HepG2 (cell line): ENCODE measurements around the gene PCSK6. TPM values are rescaled to one million over a fixed set of nuclear protein-coding genes. Genes with fewer than 3 reads are reported as not detected.

ENCODE experiments used
- DPF2 ChIP-seq: sonication (generic); formaldehyde crosslinking; IDR thresholded peaks from 2 replicates; pipeline ENCODE4 v1.4.0; 2020; ENCODE audit warnings: mild to moderate bottlenecking, low read depth, missing genetic modification reagents, borderline replicate concordance
- GFI1 ChIP-seq: sonication (generic); formaldehyde crosslinking; IDR thresholded peaks from 2 replicates; pipeline ENCODE4 v1.5.0; 2020; ENCODE audit warnings: missing genetic modification reagents, mild to moderate bottlenecking, borderline replicate concordance
- HNRNPLL ChIP-seq: fragments of 200-400 bp; formaldehyde crosslinking; IDR thresholded peaks from 2 replicates; pipeline ENCODE4 v1.6.1; 2017; ENCODE audit warnings: mild to moderate bottlenecking, low read depth, low read length; ENCODE audit not compliant: poor library complexity, severe bottlenecking
- KDM2A ChIP-seq: sonication (generic); formaldehyde crosslinking; IDR thresholded peaks from 2 replicates; pipeline ENCODE4 v1.4.0; 2020; ENCODE audit warnings: low read depth, missing genetic modification reagents, borderline replicate concordance
- NCOA1 ChIP-seq: sonication (generic); formaldehyde crosslinking; IDR thresholded peaks from 2 replicates; pipeline ENCODE4 v1.9.0; 2021; ENCODE audit warnings: missing genetic modification reagents
- NR3C1 ChIP-seq: sonication (generic); formaldehyde crosslinking; IDR thresholded peaks from 2 replicates; pipeline ENCODE4 v1.4.0; 2020; ENCODE audit warnings: missing genetic modification reagents
- PHF20 ChIP-seq: sonication (generic); formaldehyde crosslinking; IDR thresholded peaks from 2 replicates; pipeline ENCODE4 v1.5.0; 2020; ENCODE audit warnings: mild to moderate bottlenecking, missing genetic modification reagents
- RBAK ChIP-seq: sonication (generic); formaldehyde crosslinking; IDR thresholded peaks from 2 replicates; pipeline ENCODE4 v1.5.1; 2020; ENCODE audit warnings: mild to moderate bottlenecking, missing genetic modification reagents
- SIX4 ChIP-seq: sonication (generic); formaldehyde crosslinking; IDR thresholded peaks from 2 replicates; pipeline ENCODE4 v1.4.0; 2020; ENCODE audit warnings: missing genetic modification reagents
- SMARCE1 ChIP-seq: fragments of 450-650 bp; IDR thresholded peaks from 2 replicates; pipeline ENCODE4 v1.6.1; 2017; ENCODE audit warnings: borderline replicate concordance
- ZBTB21 ChIP-seq: sonication (generic); formaldehyde crosslinking; IDR thresholded peaks from 2 replicates; pipeline ENCODE4 v1.4.0; 2020; ENCODE audit warnings: missing genetic modification reagents
- ZBTB7B ChIP-seq: sonication (generic); formaldehyde crosslinking; IDR thresholded peaks from 2 replicates; pipeline ENCODE4 v1.4.0; 2020; ENCODE audit warnings: missing genetic modification reagents
- ZEB1 ChIP-seq: IDR thresholded peaks from 2 replicates; pipeline ENCODE4 v1.6.1; 2012; ENCODE audit warnings: mild to moderate bottlenecking, low read depth, inconsistent platforms; ENCODE audit not compliant: insufficient replicate concordance
- ZNF234 ChIP-seq: sonication (generic); formaldehyde crosslinking; conservative IDR thresholded peaks from 2 replicates; pipeline ENCODE4 v1.5.1; 2020; ENCODE audit warnings: mild to moderate bottlenecking, missing genetic modification reagents
- ZNF282 ChIP-seq: fragments of 450-650 bp; IDR thresholded peaks from 2 replicates; pipeline ENCODE4 v1.6.1; 2018; ENCODE audit not compliant: partially characterized antibody
- ZNF670 ChIP-seq: sonication (generic); formaldehyde crosslinking; IDR thresholded peaks from 2 replicates; pipeline ENCODE4 v1.8.0; 2022; ENCODE audit warnings: mild to moderate bottlenecking, missing genetic modification reagents, borderline replicate concordance
- ZNF674 ChIP-seq: sonication (generic); formaldehyde crosslinking; IDR thresholded peaks from 2 replicates; pipeline ENCODE4 v1.5.0; 2020; ENCODE audit warnings: low read depth, mild to moderate bottlenecking, missing genetic modification reagents
- ZNF773 ChIP-seq: sonication (generic); formaldehyde crosslinking; IDR thresholded peaks from 2 replicates; pipeline ENCODE4 v1.4.0; 2020; ENCODE audit warnings: missing genetic modification reagents, borderline replicate concordance
- ZNF777 ChIP-seq: sonication (generic); formaldehyde crosslinking; IDR thresholded peaks from 2 replicates; pipeline ENCODE4 v1.4.0; 2020; ENCODE audit warnings: missing genetic modification reagents
- polyA plus RNA-seq, 8 experiments: library from polyadenylated mRNA; depleted of rRNA in 3 of 8; stranded (reverse) in 7 of 8; unstranded in 1 of 8; fragments of >200 nt; fragmentation: Illumina TruSeq in 4 of 8; extraction: Trizol in 4 of 8; gene quantifications; 2 replicates each; pipeline versions ENCODE4 v1.2.1 to v1.2.3, GENCODE V29; 2011 to 2016; ENCODE audit warnings: low read depth in 4 of 8, missing spikeins in 1 of 8, mixed read lengths in 1 of 8; ENCODE audit not compliant: insufficient read depth in 1 of 8
- total RNA-seq, 5 experiments: library from RNA; depleted of rRNA; stranded (reverse); fragments of >200 nt; fragmentation: Illumina TruSeq; extraction: Trizol; gene quantifications; 2 replicates each; pipeline ENCODE4 v1.2.3, GENCODE V29; 2016; ENCODE audit warnings: low read depth in 1 of 5
- TF ChIP-seq, protein P1 (sequence below): sonication (generic); formaldehyde crosslinking; IDR thresholded peaks from 2 replicates; pipeline ENCODE4 v1.4.0; 2020; ENCODE audit warnings: mild to moderate bottlenecking, missing genetic modification reagents, borderline replicate concordance
- TF ChIP-seq, protein P2 (sequence below): sonication (generic); formaldehyde crosslinking; IDR thresholded peaks from 2 replicates; pipeline ENCODE4 v1.4.0; 2020; ENCODE audit warnings: mild to moderate bottlenecking, missing genetic modification reagents
- TF ChIP-seq, protein P3 (sequence below): sonication (generic); formaldehyde crosslinking; IDR thresholded peaks from 2 replicates; pipeline ENCODE4 v1.4.0; 2020; ENCODE audit warnings: mild to moderate bottlenecking, low read depth, missing genetic modification reagents
- TF ChIP-seq, protein P4 (sequence below): fragments of 450-650 bp; IDR thresholded peaks from 2 replicates; pipeline ENCODE4 v1.6.1; 2017
- TF ChIP-seq, protein P5 (sequence below): sonication (generic); formaldehyde crosslinking; IDR thresholded peaks from 2 replicates; pipeline ENCODE4 v1.8.0; 2022; ENCODE audit warnings: mild to moderate bottlenecking, missing genetic modification reagents, moderate library complexity

The PCSK6 gene
- total and polyA plus RNA-seq, 2 of the 13 experiments (the other 11 are each of a cell fraction or from before 2014, with no cell fraction given), result 56.5 to 155 TPM

DNA sequence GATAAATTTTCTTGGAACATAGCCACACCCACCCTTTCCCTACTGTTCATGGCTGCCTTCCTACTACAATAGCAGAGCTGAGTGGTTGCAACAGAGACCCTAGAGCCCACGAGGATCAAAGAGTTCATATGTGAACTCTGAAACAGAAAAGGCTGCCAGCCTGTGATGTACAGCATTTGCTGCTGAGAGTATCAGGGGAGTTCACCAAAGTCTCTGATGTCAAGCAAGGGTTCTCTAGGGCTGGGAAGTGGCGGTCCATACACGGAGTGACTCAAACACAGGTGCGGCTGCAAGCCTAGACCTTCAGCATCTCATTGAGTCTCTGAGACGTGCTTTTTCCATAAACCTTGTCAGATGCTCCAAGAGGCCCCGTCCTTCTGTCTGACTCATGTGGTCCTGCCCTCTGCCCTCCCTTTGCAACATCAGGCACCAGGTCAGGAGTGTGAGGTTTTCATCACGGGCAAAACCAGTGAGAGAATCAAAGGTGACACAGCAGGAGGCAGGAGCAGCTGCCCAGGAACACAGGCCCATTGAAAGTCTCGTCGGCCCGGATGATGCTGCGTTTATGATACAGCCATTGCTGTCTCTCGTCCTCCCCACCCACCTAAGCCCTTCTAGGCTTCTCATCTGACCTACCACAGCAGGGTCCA, 42.9 kb downstream of the PCSK6 start (continued):
- TF ChIP-seq, protein P1, sequence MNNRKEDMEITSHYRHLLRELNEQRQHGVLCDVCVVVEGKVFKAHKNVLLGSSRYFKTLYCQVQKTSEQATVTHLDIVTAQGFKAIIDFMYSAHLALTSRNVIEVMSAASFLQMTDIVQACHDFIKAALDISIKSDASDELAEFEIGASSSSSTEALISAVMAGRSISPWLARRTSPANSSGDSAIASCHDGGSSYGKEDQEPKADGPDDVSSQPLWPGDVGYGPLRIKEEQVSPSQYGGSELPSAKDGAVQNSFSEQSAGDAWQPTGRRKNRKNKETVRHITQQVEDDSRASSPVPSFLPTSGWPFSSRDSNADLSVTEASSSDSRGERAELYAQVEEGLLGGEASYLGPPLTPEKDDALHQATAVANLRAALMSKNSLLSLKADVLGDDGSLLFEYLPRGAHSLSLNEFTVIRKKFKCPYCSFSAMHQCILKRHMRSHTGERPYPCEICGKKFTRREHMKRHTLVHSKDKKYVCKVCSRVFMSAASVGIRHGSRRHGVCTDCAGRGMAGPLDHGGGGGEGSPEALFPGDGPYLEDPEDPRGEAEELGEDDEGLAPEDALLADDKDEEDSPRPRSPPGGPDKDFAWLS (CRISPR knock-in tag), result no peak
- TF ChIP-seq ZBTB21 (no peak), SMARCE1 (no peak), SIX4 (no peak), NR3C1 (no peak), ZNF777 (no peak), NCOA1 (CRISPR knock-in tag) (no peak), PHF20 (CRISPR knock-in tag) (no peak), ZNF282 (no peak), ZNF670 (CRISPR knock-in tag) (no peak; the same call in 1 of the 2 replicates), ZNF773 (CRISPR knock-in tag) (no peak), ZNF234 (CRISPR knock-in tag) (no peak), ZBTB7B (CRISPR knock-in tag) (no peak), GFI1 (CRISPR knock-in tag) (no peak), ZNF674 (CRISPR knock-in tag) (no peak), RBAK (no peak), KDM2A (CRISPR knock-in tag) (peak; percentile 49; the same call in 1 of the 2 replicates), ZEB1 (peak; percentile 41), HNRNPLL (no peak), DPF2 (CRISPR knock-in tag) (no peak)
- TF ChIP-seq, protein P2, sequence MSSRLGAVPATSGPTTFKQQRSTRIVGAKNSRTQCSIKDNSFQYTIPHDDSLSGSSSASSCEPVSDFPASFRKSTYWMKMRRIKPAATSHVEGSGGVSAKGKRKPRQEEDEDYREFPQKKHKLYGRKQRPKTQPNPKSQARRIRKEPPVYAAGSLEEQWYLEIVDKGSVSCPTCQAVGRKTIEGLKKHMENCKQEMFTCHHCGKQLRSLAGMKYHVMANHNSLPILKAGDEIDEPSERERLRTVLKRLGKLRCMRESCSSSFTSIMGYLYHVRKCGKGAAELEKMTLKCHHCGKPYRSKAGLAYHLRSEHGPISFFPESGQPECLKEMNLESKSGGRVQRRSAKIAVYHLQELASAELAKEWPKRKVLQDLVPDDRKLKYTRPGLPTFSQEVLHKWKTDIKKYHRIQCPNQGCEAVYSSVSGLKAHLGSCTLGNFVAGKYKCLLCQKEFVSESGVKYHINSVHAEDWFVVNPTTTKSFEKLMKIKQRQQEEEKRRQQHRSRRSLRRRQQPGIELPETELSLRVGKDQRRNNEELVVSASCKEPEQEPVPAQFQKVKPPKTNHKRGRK (CRISPR knock-in tag), result no peak
- TF ChIP-seq, protein P3, sequence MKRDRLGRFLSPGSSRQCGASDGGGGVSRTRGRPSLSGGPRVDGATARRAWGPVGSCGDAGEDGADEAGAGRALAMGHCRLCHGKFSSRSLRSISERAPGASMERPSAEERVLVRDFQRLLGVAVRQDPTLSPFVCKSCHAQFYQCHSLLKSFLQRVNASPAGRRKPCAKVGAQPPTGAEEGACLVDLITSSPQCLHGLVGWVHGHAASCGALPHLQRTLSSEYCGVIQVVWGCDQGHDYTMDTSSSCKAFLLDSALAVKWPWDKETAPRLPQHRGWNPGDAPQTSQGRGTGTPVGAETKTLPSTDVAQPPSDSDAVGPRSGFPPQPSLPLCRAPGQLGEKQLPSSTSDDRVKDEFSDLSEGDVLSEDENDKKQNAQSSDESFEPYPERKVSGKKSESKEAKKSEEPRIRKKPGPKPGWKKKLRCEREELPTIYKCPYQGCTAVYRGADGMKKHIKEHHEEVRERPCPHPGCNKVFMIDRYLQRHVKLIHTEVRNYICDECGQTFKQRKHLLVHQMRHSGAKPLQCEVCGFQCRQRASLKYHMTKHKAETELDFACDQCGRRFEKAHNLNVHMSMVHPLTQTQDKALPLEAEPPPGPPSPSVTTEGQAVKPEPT (CRISPR knock-in tag), result no peak
- TF ChIP-seq, protein P4, sequence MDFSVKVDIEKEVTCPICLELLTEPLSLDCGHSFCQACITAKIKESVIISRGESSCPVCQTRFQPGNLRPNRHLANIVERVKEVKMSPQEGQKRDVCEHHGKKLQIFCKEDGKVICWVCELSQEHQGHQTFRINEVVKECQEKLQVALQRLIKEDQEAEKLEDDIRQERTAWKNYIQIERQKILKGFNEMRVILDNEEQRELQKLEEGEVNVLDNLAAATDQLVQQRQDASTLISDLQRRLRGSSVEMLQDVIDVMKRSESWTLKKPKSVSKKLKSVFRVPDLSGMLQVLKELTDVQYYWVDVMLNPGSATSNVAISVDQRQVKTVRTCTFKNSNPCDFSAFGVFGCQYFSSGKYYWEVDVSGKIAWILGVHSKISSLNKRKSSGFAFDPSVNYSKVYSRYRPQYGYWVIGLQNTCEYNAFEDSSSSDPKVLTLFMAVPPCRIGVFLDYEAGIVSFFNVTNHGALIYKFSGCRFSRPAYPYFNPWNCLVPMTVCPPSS, result no peak
- TF ChIP-seq, protein P5, sequence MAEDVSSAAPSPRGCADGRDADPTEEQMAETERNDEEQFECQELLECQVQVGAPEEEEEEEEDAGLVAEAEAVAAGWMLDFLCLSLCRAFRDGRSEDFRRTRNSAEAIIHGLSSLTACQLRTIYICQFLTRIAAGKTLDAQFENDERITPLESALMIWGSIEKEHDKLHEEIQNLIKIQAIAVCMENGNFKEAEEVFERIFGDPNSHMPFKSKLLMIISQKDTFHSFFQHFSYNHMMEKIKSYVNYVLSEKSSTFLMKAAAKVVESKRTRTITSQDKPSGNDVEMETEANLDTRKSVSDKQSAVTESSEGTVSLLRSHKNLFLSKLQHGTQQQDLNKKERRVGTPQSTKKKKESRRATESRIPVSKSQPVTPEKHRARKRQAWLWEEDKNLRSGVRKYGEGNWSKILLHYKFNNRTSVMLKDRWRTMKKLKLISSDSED, result no peak
